ENCODE measurements around the gene TTLL3. TPM values are rescaled to one million over a fixed set of nuclear protein-coding genes. Genes with fewer than 3 reads are reported as not detected.
A peak's percentile ranks its signal among the peaks of the same experiment; 100 is the strongest.
"Not testable (repeated sequence)": the region's sequence is repeated elsewhere in the genome, so short reads cannot be mapped to it uniquely, and the experiment has no call there.

TTLL3 gene
- total RNA-seq, 4 donors from 2014 or later: 39.0 to 64.6 (median 56.9) TPM

GRCh38 chr3:9852528-9852927, 42.5 kb downstream of the TTLL3 start:
- intact Hi-C loops (cut with DNase I): no loop called here
- Histone ChIP-seq H3K36me3 (no peaks in the 10 kb centered on the region), H3K27ac (no peak overlapping the region), H3K9me3 (no peaks in the 10 kb centered on the region), H3K4me1 (peaks cover 3 to 21% of the 10 kb centered on the region in 2 donors), H3K4me3 (replicated peaks in 1 of 3) (no peak overlapping the region), H3K27me3 (no peaks in the 10 kb centered on the region)
- DNase-seq: no peak
- TF ChIP-seq CTCF (IDR thresholded peaks at IDR 0.05) (no peak), POLR2A (IDR thresholded peaks at IDR 0.05) (no peak)
- 92 to 97% methylated on average over 6 of the region's 6 CpGs for WGBS, 2 donors

GRCh38 chr3:9854291-9854940, 44.4 kb downstream of the TTLL3 start:
- H3K27me3 ChIP-seq; H3K9me3 ChIP-seq; H3K36me3 ChIP-seq; H3K4me3 ChIP-seq (replicated peaks in 1 of 3); H3K27ac ChIP-seq; intact Hi-C loops (cut with DNase I): not testable (repeated sequence)
- DNase-seq: peak in 1 of 2 donors; percentile 7
- peaks cover 3 to 17% of the 10 kb centered on the region in 2 donors for H3K4me1 ChIP-seq
- WGBS, 2 donors: 38 to 41% methylated on average over 11 of the region's 11 CpGs

GRCh38 chr3:9855594-9855993, 45.5 kb downstream of the TTLL3 start:
- DNase-seq: no peak
- H3K9me3 ChIP-seq: no peaks in the 10 kb centered on the region
- intact Hi-C loops (cut with DNase I): no loop called here
- H3K27ac ChIP-seq: no peak overlapping the region
- 100% methylated on average over 3 of the region's 3 CpGs for WGBS, 2 donors
- peaks cover 3 to 17% of the 10 kb centered on the region in 2 donors for H3K4me1 ChIP-seq
- TF ChIP-seq POLR2A (IDR thresholded peaks at IDR 0.05) (no peak), CTCF (IDR thresholded peaks at IDR 0.05) (no peak)
- no peaks in the 10 kb centered on the region for H3K36me3 ChIP-seq
- H3K27me3 ChIP-seq: no peaks in the 10 kb centered on the region
- H3K4me3 ChIP-seq (replicated peaks in 1 of 3): no peak overlapping the region

- TF ChIP-seq POLR2A (IDR thresholded peaks at IDR 0.05): no peak
- no peak for TF ChIP-seq CTCF (IDR thresholded peaks at IDR 0.05)
- Histone ChIP-seq H3K27ac (no peak overlapping the region), H3K4me1 (peaks cover 5 to 13% of the 10 kb centered on the region in 2 donors), H3K36me3 (no peaks in the 10 kb centered on the region), H3K9me3 (no peaks in the 10 kb centered on the region), H3K4me3 (replicated peaks in 1 of 3) (no peak overlapping the region), H3K27me3 (no peaks in the 10 kb centered on the region)
- WGBS, 2 donors: 85 to 87% methylated on average over 8 to 9 of the region's 12 CpGs
- intact Hi-C loops (cut with DNase I): no loop called here
- DNase-seq: no peak
Measured at GRCh38 chr3:9859530-9860025, 49.5 kb downstream of the TTLL3 start.

- Histone ChIP-seq H3K9me3 (no peaks in the 10 kb centered on the region), H3K27ac (no peak overlapping the region), H3K4me1 (peaks cover 10 to 18% of the 10 kb centered on the region in 2 donors), H3K27me3 (no peaks in the 10 kb centered on the region), H3K4me3 (replicated peaks in 1 of 3) (no peak overlapping the region), H3K36me3 (no peaks in the 10 kb centered on the region)
- TF ChIP-seq CTCF (IDR thresholded peaks at IDR 0.05) (no peak), POLR2A (IDR thresholded peaks at IDR 0.05) (no peak)
- intact Hi-C loops (cut with DNase I): no loop called here
- 95 to 97% methylated on average over 3 to 4 of the region's 4 CpGs for WGBS, 2 donors
- DNase-seq: no peak
Measured at GRCh38 chr3:9861201-9861600, 51.1 kb downstream of the TTLL3 start.
